Activated CD8-positive, alpha-beta memory T cell treated with anti-CD3 and anti-CD28 coated beads, Interleukin-2, amount 50 U/mL, for 1 hour (primary cell): ENCODE measurements around the gene MYH3.
A peak's percentile ranks its signal among the peaks of the same experiment; 100 is the strongest.

Experiments
- DNase-seq: peaks from one replicate; pipeline ENCODE4 v3.0.0-alpha.2; 2020; ENCODE audit errors: extremely low read depth

MYH3 gene

DNA sequence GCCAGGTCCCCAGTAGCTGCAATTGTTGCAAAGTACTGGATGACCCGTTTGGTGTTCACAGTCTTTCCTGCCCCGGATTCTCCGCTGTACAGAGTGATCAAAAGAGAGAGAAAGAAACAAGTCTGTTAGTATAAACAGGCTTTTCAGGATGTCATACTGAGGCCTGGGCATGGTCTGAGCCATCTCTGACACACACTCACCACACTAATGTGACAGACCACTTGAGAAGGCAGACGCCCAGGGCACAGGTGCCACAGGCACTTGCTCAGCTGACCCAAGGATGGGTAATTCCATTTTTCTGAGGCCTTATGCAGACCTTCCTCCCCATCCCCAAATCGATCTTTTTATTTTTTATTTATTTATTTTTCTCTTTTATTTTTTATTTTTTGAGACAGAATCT lies 7.5 kb downstream of the MYH3 start:
- no peak for DNase-seq

DNA sequence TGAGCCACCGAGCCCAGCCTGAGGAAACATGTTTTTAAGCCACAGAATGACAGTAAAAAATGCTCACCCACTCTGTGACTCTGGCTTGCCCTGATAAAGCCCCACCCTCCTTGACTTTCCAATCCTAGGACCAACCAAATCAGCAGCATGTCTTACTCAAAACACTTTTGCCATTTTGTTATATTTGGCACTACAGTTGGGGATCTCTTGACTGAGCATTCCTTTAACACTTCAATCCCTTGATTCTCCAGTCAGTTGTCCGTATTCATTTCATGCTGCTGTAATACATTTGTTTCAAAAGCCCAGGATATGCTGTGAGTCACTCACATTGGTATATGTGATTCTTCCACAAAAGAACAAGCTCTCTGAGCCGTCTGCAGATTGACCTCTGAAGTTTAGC lies 8.2 kb downstream of the MYH3 start:
- DNase-seq: no peak

DNA sequence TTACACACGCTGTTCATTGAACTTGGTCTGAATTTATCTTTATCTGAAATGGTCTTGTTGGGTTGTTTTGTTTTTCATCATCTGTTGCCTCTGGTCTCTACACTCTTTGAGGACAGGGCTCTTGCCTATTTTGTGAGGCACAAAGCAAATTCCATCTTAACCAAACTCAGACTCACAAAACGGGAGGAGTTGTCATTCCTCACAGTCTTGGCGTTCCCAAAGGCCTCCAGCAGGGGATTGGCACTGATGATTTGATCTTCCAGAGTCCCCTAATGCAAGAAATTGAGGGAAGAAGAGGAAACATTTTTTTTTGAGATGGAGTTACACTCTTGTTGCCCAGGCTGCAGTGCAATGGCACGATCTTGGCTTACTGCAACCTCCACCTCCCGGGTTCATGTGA lies 8.7 kb downstream of the MYH3 start:
- DNase-seq: no peak

DNA sequence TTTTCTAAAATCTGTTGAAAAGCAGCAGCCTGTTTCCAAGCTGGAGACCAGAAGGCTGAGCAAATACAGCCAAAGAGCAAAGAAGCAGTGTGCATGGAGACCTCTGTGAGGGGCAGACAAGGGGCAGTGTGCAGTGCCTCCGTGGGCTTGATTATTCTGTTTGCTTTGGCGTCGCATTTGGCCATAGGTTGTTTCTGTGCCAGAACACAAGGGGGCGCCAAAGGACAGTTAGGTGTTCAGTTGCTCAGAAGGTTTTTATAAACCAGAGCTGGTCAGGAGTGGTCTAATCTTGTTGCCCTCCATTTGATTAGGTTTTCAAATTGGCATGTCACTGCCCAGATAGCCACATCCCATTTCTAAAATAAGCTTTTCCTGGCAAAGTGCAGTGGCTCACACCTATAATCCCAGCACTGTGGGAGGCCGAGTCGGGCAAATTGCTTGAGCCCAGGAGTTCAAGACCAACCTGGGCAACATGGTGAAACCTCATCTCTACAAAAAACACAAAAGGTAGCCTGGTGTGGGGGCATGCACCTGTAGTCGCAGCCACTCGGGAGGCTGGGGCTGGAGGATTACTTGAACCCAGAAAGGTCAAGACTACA lies 10.6 kb downstream of the MYH3 start:
- peak; percentile 42 for DNase-seq

DNA sequence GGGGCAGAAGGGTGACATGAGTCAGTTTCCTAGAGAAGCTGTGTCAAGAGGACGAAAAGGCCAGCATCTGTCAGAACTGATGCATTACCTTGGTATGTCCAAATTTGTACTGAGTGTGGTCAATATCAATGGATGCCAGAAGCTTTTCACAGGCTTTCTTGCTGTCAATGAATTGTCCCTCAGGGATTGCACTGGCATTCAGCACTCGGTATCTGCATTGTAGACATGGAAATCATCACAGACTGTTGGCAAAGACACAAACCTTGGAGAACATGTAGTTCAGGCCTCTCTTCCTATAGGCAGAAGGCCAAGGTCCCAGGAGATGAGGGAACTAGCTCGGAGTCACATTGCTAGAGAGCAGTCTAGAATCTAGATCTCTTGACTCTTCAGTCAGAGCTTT lies 16.6 kb downstream of the MYH3 start:
- no peak for DNase-seq

DNA sequence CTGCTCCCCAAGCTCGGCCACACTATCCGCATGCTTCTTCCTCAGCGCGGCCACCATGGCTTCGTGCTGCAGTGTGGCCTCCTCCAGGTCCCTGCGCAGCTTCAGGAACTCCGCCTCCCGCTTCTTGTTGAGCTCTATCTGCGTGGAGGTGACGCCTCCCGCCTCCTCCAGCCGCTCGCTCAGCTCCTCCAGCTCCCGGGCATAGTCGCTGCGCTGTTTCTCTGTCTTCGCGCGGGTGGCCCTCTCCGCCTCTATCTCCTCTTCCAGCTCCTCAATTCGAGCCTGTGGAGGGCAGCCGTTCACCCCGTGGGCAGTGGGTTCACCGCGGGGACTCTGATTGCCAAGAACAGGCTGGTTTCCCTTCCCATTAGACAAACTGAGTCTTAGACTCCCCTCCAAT lies 19.0 kb downstream of the MYH3 start:
- no peak for DNase-seq

DNA sequence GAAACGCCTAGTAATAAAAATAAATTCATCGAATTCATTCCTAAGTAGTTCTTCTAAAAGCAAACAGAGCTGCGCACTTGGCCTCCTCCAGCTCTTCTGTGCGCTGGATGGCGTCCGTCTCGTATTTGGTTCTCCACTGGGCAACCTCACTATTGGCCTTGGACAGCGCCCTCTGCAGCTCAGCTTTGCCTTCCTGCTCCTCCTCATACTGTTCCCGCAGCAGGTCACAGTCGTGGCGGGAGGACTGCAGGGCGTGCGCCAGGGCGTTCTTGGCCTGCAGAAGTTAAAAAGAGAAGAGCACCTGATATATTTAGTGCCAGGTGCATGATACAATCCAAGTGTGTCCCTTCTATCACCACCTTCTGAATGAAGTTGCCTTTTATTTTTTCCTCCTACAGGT lies 21.8 kb downstream of the MYH3 start:
- no peak for DNase-seq

DNA sequence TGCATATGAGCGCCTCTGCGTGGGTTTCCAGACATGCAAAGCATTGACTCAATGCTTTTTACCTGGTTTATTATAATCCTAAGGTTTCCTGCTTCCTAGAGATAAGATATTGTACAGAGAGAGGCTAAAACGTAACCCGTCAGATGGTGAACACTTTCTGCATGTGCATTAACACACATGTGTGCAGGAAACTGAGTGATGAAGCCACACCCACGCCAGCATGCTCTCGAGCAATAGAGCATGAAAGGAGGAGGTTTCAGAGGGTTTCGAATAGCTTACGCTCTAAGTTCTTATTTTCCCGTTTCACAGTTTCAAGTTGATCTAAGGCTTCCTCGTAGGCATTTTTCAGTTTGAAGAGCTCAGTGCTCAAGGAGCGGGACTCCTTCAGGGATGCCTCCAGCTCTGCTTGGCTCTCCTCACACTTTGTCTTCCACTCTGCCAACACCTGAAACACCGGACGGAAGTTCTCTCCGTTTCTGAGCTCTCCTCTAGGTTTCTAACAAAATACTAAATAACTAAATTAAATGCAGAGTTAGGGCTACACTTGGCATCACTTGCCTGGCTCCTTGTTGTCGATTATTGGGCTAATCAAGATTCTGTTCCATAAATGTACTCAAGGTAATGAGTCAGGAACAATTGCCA lies 23.2 kb downstream of the MYH3 start:
- DNase-seq: no peak

DNA sequence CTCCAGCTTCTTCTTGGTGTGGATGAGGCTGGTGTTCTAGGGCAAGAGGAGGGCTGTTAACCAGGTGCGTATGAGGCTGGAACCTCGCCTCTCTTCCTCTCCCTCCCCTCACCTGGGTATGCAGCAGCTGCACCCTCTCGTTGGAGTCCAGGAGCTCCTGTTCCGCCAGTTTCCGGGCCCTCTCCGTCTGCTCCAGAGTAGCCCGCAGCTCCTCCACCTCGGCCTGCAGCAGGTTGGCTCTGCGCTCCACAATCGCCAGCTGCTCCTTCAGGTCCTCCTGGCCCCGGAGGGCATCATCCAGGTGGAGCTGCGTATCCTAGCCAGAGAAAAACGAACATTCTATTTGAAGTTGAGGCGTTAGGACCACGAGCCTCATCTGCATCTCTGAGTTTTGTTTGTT lies 25.4 kb downstream of the MYH3 start:
- no peak for DNase-seq

DNA sequence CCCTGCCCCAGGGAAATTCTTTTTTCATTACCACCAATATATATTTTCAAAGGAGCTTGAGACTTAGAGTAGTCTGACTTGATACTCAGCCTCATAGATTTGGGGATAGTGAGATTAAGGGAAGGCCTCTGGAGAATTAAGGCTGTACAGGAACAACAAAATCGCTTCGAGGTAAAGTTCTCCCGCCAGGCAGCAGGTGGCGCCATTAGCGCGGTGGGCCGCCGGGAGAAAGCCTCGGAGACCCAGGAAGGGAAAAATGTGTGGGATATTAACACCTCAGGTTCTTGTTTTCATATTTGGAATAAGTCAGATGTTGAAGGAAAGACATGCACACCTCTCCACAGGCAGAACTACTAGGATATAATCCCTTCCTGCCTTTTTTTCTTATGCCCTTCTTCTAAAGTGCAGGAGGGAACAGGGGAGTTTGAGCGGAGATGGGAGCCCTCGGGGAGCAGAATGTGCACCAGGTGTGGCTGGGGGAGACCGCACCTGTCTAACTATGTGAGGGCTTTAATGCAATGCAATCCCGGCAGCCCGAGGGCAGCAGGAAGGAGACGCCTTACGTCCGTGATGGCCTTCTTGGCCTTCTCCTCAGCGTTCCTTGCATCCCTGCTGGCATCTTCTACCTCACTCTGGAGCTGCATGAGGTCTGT lies 25.9 kb downstream of the MYH3 start:
- DNase-seq: no peak

DNA sequence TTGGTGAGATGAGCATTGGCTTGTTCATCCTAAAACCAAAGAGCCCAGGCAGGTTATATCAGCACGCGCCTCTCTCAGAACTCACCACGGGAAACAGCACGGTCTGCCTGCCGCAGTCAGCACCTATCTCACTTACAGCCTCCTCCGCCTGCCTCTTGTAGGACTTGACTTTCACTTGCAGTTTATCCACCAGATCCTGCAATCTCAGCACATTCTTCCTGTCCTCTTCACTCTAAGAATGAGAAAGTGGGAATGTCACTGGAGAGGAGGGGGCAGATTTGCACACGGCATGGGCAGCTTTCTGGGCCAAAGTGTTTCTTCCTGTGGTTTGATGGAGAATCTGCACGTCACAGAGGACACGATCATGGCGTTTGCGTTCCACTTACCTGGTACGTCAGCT lies 27.4 kb downstream of the MYH3 start:
- no peak for DNase-seq

DNA sequence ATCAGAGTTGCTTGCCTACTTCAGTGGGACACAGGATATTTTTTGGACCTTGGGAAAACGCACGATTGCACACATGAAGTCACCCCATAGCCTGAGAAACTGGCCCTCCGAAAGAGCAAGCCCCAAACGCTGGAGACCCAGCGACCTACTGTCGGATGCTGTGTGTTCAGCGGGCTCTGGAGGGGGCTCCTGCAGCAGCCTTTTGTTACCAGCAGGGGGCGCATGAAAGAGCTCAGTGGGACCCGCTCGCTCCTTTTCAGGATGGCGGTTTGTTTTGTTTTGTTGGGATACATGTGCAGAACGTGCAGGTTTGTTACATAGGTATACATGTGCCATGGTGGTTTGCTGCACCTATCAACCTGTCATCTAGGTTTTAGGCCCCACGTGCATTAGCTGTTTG lies 28.4 kb downstream of the MYH3 start:
- no peak for DNase-seq

DNA sequence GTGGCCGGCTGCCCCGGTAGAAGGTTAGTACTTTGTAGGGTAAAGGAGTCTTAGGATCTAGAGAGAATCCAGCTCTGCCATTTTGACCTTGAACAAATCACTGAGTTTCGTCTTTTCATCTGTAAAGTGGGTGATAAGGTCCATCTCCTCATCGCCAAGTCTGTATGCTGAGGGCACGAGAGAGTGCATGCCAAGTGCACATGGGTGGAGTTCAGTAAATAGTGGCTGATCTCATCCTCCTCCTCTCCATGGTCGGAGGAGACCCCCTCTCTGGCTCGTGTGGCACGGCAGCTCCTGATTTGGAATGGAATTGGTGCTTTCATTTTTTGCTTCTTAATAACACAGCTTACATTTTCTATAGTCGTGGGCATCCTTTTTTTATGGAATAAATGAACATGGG lies 30.7 kb downstream of the MYH3 start:
- DNase-seq: no peak

DNA sequence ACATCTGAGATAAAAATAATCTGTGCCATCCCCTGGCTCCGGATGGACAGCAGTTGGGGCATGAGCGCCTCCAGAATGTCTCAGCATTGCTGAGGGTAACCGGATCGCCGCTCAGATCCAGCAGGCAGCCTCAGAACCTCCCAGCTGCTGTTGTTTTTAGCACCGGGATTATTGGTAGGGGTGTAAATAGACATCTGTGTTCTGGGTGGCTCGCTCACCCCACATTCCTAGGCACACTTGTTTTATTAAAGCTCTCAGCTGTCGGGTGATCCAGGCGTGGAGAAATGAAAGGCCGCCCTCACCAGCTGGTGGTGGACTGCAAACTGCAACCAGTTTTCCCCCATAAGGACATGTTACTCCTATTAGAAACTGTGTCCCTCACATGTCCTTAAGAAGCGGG lies 32.1 kb downstream of the MYH3 start:
- no peak for DNase-seq

DNA sequence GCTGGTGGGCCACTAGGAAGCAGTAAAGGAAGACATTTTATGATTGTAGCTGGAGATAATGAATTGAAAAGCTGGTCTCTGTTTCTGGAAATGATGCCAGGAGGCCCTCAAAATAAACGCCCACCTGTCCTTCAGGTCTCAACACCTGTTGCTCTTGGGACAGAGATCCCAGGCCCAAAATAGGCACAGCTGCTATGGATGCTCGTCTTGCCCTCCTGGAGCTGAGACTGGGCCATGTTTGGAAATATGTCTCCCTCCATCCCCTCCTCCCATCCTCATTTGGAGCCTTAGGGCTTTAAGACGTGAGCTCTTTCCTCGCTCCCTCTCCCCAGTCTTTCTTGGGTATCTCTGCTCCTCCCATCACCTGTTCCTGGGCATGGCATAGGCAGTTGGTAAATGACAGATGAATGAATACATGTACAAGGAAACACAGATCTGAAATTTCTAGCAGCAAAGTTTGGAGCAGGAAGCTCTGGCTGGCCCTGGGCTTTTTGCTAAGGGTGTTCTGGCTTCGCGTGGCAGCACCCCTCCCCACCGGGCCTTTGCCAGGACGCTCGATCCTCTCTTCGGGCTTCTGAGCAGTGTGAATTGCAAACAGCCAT lies 33.3 kb downstream of the MYH3 start:
- no peak for DNase-seq

DNA sequence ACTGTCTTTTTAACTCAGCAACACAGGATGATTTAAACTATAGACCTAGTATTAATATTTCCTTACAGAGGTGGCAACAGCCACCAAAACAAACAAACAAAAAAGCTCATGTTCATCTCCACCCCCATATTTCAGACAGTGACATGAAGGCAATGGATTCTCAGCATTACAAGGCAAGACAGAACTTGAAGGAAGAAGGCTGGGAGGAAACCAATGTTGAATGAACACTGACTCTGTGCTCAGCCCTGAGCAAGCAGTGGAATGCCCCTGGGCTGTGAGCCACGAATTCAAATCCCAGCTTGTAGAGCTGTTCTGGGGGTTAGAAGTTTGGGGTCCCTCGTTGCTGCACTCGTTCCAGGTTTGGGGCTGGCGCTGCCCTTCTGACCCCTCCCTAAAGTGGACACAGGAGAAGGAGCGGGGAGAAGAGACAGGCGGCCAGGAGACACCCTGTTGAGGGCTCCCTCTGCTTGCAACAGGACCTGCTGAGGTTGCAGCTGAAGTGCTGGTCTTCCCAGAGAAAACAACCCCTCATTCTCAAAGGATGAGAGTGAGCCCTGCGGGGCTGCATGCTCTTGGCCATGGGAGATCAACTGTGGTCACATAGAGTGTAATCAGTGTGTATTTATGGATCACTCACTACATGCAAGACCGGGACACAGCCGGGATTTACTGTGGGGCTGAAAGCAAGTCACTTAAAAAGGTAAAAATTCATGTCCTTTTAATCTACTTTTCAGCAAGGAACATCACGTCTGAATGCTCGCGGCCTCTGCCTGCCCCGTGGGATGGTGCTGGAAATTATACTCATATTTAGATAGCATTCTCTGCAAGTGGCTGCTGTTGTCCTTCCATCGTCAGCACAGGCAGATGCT lies 34.3 kb downstream of the MYH3 start:
- no peak for DNase-seq

DNA sequence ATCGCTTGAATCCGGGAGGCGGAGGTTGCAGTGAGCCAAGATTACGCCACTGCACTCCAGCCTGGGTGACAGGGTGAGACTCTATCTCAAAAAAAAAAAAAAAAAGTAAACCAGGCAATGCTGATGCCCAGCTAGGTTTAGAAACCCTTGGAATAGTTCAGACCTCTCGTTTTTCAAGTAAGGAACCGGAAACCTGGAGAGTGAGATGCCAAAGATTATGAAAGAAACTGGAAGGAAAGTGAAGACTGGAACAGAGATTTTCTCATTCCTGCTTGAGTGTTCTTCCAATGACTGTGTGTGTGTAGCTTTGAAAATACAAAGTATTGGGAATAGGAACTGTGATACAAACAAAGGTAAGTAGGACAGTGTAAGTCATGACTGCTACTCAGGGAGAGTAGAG lies 35.7 kb downstream of the MYH3 start:
- DNase-seq: no peak

DNA sequence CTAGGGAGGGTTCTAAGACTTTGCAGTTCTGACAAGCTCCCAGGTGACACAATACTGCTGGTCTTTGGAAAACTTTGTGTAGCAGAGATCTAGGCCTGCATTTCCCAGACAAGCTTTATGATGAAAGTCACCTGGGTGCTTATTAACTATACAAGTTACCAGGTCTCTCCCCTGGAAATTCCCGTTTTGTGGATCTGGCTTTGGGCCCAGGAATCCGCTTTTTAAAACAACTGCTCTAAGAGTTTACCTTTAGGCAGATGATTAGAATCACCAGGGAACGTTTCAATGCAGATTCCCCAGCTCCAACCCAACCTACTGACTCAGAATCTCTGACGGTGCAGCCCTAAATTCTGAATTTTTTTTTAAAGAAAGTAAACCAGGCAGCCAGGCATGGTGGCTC lies 36.3 kb downstream of the MYH3 start:
- no peak for DNase-seq

DNA sequence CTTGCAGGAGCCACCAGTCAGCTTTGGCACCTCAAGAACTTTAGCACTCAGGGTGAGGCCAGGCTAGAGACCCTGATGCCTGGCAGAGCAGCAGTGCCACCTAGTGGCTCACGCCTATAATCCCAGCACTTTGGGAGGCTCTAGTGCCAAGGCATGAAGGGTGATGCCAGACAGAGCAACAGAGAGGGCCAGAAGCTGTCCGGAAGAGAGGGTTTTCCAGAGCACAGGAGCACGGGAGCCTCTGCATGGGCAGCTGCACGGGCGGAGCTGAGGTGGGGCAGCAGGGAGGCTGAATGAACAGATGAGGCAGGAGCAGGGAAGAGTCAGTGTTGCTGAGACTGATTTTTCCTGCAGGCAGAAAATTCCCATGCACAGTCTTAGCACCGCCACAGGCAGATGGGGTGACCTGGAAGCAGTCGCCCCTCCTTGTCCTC lies 38.9 kb downstream of the MYH3 start:
- peak; percentile 4 for DNase-seq

DNA sequence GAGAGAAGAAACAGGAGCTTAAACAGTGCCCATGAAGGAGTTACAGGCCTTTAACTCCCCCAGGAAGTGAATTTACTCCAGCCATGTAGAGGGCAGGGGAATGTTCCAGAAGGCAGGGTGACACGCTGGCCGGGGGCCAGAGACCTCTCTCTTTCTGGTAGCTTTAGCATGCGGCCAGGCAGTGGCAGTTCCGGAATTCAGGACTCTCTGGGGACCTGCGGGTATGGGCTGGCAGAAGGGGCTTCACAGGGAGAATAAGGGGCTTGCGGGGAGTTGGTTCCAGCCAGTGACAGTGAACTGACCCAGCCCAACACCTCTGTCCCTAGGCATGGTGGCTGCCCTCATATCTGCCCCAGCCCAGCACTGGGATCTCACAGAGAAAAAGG lies 40.0 kb downstream of the MYH3 start:
- DNase-seq: no peak

DNA sequence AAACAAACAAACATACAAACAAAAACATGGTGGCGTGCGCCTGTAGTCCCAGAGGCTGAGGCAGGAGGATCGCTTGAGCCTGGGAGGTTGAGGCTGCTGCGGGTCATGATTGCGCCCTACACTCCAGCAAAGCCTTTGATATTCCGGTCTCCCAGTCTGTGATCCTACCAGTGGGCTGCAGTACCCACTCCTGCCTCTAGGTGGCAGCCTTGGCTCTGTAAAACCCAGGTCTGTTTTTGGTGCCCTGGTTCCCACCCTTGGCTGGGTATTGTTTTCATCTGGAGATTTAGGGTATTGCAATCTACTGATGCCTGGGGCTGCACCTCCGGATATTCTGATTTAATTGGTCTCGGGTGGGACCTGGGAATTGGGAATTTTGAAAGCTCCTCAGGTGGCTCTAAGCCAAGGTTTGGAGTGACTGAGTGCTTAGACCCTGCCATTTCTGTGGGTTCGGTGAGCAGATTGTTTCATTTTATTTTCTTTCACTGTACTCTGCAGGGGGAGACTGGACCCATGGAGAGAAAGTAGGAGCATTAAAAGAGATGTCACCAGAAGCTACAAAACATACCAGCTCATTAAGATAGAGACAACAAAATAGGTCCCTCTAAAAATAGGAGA lies 40.5 kb downstream of the MYH3 start:
- peak; percentile 4 for DNase-seq
